HEK293 (cell line): ENCODE data around the gene MRPS18A.

Source experiments
- AEBP2 ChIP-seq: fragments of 450-650 bp; formaldehyde crosslinking; IDR thresholded peaks from 2 replicates; pipeline ENCODE4 v1.5.1; 2016; ENCODE audit warnings: missing biosample characterization, missing genetic modification characterization, borderline replicate concordance
- BCL11A ChIP-seq: fragments of 450-650 bp; formaldehyde crosslinking; IDR thresholded peaks from 2 replicates; pipeline ENCODE4 v1.5.1; 2016; ENCODE audit warnings: low read depth, missing biosample characterization, missing genetic modification characterization
- FEZF1 ChIP-seq: fragments of 450-650 bp; formaldehyde crosslinking; IDR thresholded peaks from 2 replicates; pipeline ENCODE4 v1.5.1; 2016; ENCODE audit warnings: missing biosample characterization, missing genetic modification characterization
- GLI4 ChIP-seq: fragments of 450-650 bp; formaldehyde crosslinking; IDR thresholded peaks from 2 replicates; pipeline ENCODE4 v1.5.1; 2016; ENCODE audit warnings: missing biosample characterization, missing genetic modification characterization
- SALL2 ChIP-seq: fragments of 450-650 bp; formaldehyde crosslinking; IDR thresholded peaks from 2 replicates; pipeline ENCODE4 v1.5.0; 2017; ENCODE audit warnings: missing biosample characterization, mild to moderate bottlenecking, missing genetic modification characterization, borderline replicate concordance
- ZBTB7A ChIP-seq: fragments of 450-650 bp; formaldehyde crosslinking; IDR thresholded peaks from 2 replicates; pipeline ENCODE4 v1.5.1; 2016; ENCODE audit warnings: low read depth, missing biosample characterization, missing genetic modification characterization
- ZFHX2 ChIP-seq: fragments of 450-650 bp; formaldehyde crosslinking; conservative IDR thresholded peaks from 2 replicates; pipeline ENCODE4 v1.5.1; 2016; ENCODE audit warnings: missing biosample characterization, missing genetic modification characterization
- ZFP3 ChIP-seq: fragments of 450-650 bp; formaldehyde crosslinking; IDR thresholded peaks from 2 replicates; pipeline ENCODE4 v1.5.1; 2016; ENCODE audit warnings: low read depth, missing biosample characterization, missing genetic modification characterization
- ZNF132 ChIP-seq: fragments of 450-650 bp; formaldehyde crosslinking; IDR thresholded peaks from 2 replicates; pipeline ENCODE4 v1.5.1; 2017; ENCODE audit warnings: missing biosample characterization, missing genetic modification characterization, borderline replicate concordance
- ZNF146 ChIP-seq: fragments of 450-650 bp; formaldehyde crosslinking; IDR thresholded peaks from 2 replicates; pipeline ENCODE4 v1.5.1; 2016; ENCODE audit warnings: missing biosample characterization, missing genetic modification characterization
- ZNF18 ChIP-seq: fragments of 450-650 bp; formaldehyde crosslinking; IDR thresholded peaks from 2 replicates; pipeline ENCODE4 v1.5.1; 2016; ENCODE audit warnings: missing biosample characterization, missing genetic modification characterization
- ZNF19 ChIP-seq: fragments of 450-650 bp; formaldehyde crosslinking; IDR thresholded peaks from 2 replicates; pipeline ENCODE4; 2016; ENCODE audit warnings: missing biosample characterization, missing genetic modification characterization, low read depth
- ZNF214 ChIP-seq: fragments of 450-650 bp; formaldehyde crosslinking; IDR thresholded peaks from 2 replicates; pipeline ENCODE4 v1.5.1; 2017; ENCODE audit warnings: missing biosample characterization, mild to moderate bottlenecking, missing genetic modification characterization, borderline replicate concordance
- ZNF23 ChIP-seq: fragments of 450-650 bp; formaldehyde crosslinking; IDR thresholded peaks from 2 replicates; pipeline ENCODE4 v1.5.1; 2016; ENCODE audit warnings: missing biosample characterization, missing genetic modification characterization, borderline replicate concordance
- ZNF239 ChIP-seq: fragments of 450-650 bp; formaldehyde crosslinking; IDR thresholded peaks from 2 replicates; pipeline ENCODE4 v1.5.1; 2016; ENCODE audit warnings: missing biosample characterization, missing genetic modification characterization
- ZNF266 ChIP-seq: fragments of 450-650 bp; formaldehyde crosslinking; IDR thresholded peaks from 2 replicates; pipeline ENCODE4 v1.5.1; 2016; ENCODE audit warnings: missing biosample characterization, missing genetic modification characterization, low read depth
- ZNF274 ChIP-seq, 2 experiments: fragments of 200-500 bp in 1 of 2; fragments of 450-650 bp in 1 of 2; sonication (Bioruptor generic) in 1 of 2; formaldehyde crosslinking in 1 of 2; IDR thresholded peaks; 2 replicates each; pipeline versions ENCODE4 v1.5.1 to v1.6.1; 2014 to 2016; ENCODE audit warnings: borderline replicate concordance in 1 of 2, inconsistent platforms in 1 of 2, low read length in 1 of 2, missing biosample characterization in 1 of 2, missing genetic modification characterization in 1 of 2
- ZNF302 ChIP-seq: fragments of 450-650 bp; formaldehyde crosslinking; IDR thresholded peaks from 2 replicates; pipeline ENCODE4 v1.5.1; 2016; ENCODE audit warnings: missing biosample characterization, missing genetic modification characterization, low read depth
- ZNF350 ChIP-seq: fragments of 450-650 bp; formaldehyde crosslinking; IDR thresholded peaks from 2 replicates; pipeline ENCODE4 v1.5.0; 2017; ENCODE audit warnings: missing biosample characterization, mild to moderate bottlenecking, missing genetic modification characterization
- ZNF426 ChIP-seq: fragments of 450-650 bp; formaldehyde crosslinking; IDR thresholded peaks from 2 replicates; pipeline ENCODE4 v1.5.1; 2017; ENCODE audit warnings: missing biosample characterization, missing genetic modification characterization, mild to moderate bottlenecking, inconsistent platforms, moderate library complexity
- ZNF433 ChIP-seq: fragments of 450-650 bp; formaldehyde crosslinking; IDR thresholded peaks from 2 replicates; pipeline ENCODE4 v1.5.1; 2016; ENCODE audit warnings: missing biosample characterization, missing genetic modification characterization, low read depth
- ZNF544 ChIP-seq: fragments of 450-650 bp; formaldehyde crosslinking; IDR thresholded peaks from 2 replicates; pipeline ENCODE4 v1.5.0; 2017; ENCODE audit warnings: missing biosample characterization, missing genetic modification characterization
- ZNF558 ChIP-seq: fragments of 450-650 bp; formaldehyde crosslinking; IDR thresholded peaks from 2 replicates; pipeline ENCODE4 v1.5.1; 2016; ENCODE audit warnings: missing biosample characterization, missing genetic modification characterization
- ZNF571 ChIP-seq: fragments of 450-650 bp; formaldehyde crosslinking; IDR thresholded peaks from 2 replicates; pipeline ENCODE4 v1.5.0; 2017; ENCODE audit warnings: missing biosample characterization, missing genetic modification characterization
- ZNF585B ChIP-seq: fragments of 450-650 bp; formaldehyde crosslinking; IDR thresholded peaks from 2 replicates; pipeline ENCODE4 v1.5.1; 2016; ENCODE audit warnings: missing biosample characterization, missing genetic modification characterization
- ZNF654 ChIP-seq: fragments of 450-650 bp; formaldehyde crosslinking; IDR thresholded peaks from 2 replicates; pipeline ENCODE4 v1.5.1; 2016; ENCODE audit warnings: low read depth, missing biosample characterization, missing genetic modification characterization
- ZNF677 ChIP-seq: fragments of 450-650 bp; IDR thresholded peaks from 2 replicates; pipeline ENCODE4 v1.5.0; 2018; ENCODE audit warnings: missing biosample characterization, mild to moderate bottlenecking, missing genetic modification characterization, moderate library complexity
- ZNF768 ChIP-seq: fragments of 450-650 bp; formaldehyde crosslinking; IDR thresholded peaks from 2 replicates; pipeline ENCODE4 v1.5.1; 2018; ENCODE audit warnings: missing biosample characterization, mild to moderate bottlenecking, missing genetic modification characterization
- ZSCAN23 ChIP-seq: fragments of 450-650 bp; formaldehyde crosslinking; IDR thresholded peaks from 2 replicates; pipeline ENCODE4 v1.5.1; 2016; ENCODE audit warnings: missing biosample characterization, missing genetic modification characterization
- TF ChIP-seq, protein P1 (sequence below): fragments of 450-650 bp; formaldehyde crosslinking; IDR thresholded peaks from 2 replicates; pipeline ENCODE4 v1.5.1; 2016; ENCODE audit warnings: missing biosample characterization, missing genetic modification characterization
- TF ChIP-seq, protein P2 (sequence below): fragments of 450-650 bp; formaldehyde crosslinking; IDR thresholded peaks from 2 replicates; pipeline ENCODE4 v1.5.0; 2017; ENCODE audit warnings: missing biosample characterization, missing genetic modification characterization, borderline replicate concordance

MRPS18A gene

DNA sequence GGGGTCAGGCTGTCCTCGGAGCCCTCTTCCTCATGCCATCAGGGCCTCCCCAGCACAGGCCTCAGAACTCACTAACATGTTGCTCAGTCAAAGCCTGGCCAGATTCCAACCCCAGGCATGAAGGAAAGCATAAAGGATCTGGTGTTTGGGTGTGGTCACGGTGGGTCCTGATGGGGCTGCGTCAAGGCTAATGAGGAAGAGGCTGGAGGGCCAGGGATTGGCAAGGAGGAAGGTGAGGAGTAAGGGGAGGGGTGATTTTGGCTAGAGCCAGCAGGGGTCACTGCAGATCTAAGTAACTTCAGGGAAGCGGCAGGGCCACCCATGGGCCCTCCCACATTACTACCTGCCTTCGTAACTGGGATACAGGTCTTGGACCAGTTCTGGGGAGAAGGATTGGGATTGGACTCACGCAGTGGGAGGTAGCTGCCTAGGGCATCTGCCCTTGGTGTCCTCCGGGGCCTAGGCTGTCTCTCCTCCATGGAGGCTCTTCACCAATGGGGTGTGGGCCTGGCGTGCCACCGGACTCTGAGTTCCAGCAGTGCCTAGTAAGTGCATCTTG is 36.2 kb upstream of the MRPS18A start (continued):
- TF ChIP-seq ZFP3 (tag by site-specific recombination) (no peak), ZNF18 (tag by site-specific recombination) (no peak), ZNF585B (tag by site-specific recombination) (no peak), ZNF654 (tag by site-specific recombination) (peak; percentile 90), ZNF146 (tag by site-specific recombination) (no peak), ZNF23 (tag by site-specific recombination) (no peak), FEZF1 (tag by site-specific recombination) (no peak), ZNF266 (tag by site-specific recombination) (no peak), SALL2 (tag by site-specific recombination) (no peak), AEBP2 (tag by site-specific recombination) (no peak), ZSCAN23 (no peak), ZNF677 (tag by site-specific recombination) (no peak), ZNF558 (no peak), ZNF19 (no peak), ZNF302 (tag by site-specific recombination) (no peak), ZBTB7A (no peak), ZNF214 (tag by site-specific recombination) (no peak), ZNF274 (IDR thresholded peaks at IDR 0.05; ENCODE audit: low read length) (no peak), ZNF274 (tag by site-specific recombination; IDR thresholded peaks at IDR 0.05; ENCODE audit: borderline replicate concordance) (no peak), ZNF768 (tag by site-specific recombination) (no peak), ZNF571 (no peak), ZNF350 (no peak), ZFHX2 (peak; percentile 66), ZNF132 (tag by site-specific recombination) (no peak), GLI4 (tag by site-specific recombination) (no peak), BCL11A (tag by site-specific recombination) (no peak), ZNF544 (tag by site-specific recombination) (no peak), ZNF426 (tag by site-specific recombination) (no peak), ZNF433 (tag by site-specific recombination) (no peak), ZNF239 (tag by site-specific recombination) (no peak)
- TF ChIP-seq, protein P1, sequence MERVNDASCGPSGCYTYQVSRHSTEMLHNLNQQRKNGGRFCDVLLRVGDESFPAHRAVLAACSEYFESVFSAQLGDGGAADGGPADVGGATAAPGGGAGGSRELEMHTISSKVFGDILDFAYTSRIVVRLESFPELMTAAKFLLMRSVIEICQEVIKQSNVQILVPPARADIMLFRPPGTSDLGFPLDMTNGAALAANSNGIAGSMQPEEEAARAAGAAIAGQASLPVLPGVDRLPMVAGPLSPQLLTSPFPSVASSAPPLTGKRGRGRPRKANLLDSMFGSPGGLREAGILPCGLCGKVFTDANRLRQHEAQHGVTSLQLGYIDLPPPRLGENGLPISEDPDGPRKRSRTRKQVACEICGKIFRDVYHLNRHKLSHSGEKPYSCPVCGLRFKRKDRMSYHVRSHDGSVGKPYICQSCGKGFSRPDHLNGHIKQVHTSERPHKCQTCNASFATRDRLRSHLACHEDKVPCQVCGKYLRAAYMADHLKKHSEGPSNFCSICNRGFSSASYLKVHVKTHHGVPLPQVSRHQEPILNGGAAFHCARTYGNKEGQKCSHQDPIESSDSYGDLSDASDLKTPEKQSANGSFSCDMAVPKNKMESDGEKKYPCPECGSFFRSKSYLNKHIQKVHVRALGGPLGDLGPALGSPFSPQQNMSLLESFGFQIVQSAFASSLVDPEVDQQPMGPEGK = peak; percentile 57
- TF ChIP-seq, protein P2, sequence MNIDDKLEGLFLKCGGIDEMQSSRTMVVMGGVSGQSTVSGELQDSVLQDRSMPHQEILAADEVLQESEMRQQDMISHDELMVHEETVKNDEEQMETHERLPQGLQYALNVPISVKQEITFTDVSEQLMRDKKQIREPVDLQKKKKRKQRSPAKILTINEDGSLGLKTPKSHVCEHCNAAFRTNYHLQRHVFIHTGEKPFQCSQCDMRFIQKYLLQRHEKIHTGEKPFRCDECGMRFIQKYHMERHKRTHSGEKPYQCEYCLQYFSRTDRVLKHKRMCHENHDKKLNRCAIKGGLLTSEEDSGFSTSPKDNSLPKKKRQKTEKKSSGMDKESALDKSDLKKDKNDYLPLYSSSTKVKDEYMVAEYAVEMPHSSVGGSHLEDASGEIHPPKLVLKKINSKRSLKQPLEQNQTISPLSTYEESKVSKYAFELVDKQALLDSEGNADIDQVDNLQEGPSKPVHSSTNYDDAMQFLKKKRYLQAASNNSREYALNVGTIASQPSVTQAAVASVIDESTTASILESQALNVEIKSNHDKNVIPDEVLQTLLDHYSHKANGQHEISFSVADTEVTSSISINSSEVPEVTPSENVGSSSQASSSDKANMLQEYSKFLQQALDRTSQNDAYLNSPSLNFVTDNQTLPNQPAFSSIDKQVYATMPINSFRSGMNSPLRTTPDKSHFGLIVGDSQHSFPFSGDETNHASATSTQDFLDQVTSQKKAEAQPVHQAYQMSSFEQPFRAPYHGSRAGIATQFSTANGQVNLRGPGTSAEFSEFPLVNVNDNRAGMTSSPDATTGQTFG (tag by site-specific recombination) = no peak
